Cerebellar cortex (tissue), 1 donor: ENCODE measurements around the gene KDM5A.
A peak's percentile ranks its signal among the peaks of the same experiment; 100 is the strongest.
"Not testable (repeated sequence)": the region's sequence is repeated elsewhere in the genome, so short reads cannot be mapped to it uniquely, and the experiment has no call there.

Source experiments
- DNase-seq: peaks from one replicate; pipeline ENCODE4 v3.0.0-alpha.2; 2015; ENCODE audit warnings: low spot score

Gene KDM5A

DNA sequence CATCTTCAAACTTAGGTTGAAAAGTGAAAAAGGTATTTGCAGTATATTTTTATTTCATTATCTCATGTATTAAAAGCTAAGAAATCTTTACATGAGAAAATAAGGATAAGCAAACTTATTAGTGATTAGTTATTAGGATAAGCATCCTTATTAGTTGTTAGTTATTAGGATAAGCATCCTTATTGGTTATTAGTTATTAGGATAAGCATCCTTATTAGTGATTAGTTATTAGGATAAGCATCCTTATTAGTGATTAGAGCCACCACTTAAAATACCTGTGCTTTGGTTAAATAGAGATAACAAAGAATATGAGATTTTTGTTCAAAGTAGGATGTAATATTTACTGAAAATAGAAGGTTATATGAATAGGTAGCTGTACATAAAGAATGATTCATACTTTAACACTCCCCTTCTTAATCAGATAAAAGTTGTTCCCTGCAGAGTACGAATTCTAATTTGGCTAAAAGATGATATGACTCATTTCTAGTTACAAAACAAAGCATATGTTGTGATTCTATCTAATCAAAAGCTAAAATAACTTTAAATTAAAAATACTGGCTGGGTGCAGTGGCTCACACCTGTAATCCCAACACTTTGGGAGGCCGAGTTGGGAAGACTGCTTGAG, 56.4 kb downstream of the KDM5A start:
- no peak for DNase-seq

DNA sequence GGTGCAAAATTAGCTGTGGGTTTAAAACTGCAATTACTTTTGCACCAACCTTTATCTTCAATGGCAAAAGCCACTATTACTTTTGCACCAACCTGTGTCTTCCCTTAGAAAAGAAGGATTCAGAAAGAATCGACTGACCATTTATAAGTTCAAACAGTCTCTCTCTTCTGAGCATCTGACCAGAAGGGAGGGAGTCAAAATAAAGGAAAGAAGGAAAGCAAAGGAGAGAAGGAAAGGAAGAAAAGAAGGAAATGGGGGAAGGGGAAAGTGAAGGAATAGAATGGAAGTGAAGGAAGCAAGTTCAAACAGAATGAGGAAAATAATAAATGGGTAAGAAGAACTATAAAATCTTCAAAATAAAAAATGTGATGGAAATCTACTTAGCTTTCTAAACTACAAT, 57.8 kb downstream of the KDM5A start:
- no peak for DNase-seq

DNA sequence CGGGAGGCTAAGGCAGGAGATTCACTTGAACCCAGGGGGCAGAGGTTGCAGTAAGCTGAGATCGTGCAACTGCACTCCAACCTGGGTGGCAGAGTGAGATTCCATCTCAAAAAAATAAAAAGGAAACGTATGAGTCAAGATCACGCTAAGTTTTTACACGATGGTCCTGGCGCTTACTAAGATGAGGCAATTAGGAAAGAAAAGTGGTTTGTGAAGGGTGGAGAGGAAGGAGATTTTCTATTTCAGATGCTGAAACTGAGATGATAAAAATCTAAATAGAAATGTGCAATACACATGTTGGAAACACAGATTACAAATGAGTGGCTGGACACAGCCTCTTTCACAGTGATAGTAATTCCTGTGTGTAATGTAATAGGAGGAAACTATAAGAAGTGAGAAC, 63.2 kb downstream of the KDM5A start:
- DNase-seq, result no peak

DNA sequence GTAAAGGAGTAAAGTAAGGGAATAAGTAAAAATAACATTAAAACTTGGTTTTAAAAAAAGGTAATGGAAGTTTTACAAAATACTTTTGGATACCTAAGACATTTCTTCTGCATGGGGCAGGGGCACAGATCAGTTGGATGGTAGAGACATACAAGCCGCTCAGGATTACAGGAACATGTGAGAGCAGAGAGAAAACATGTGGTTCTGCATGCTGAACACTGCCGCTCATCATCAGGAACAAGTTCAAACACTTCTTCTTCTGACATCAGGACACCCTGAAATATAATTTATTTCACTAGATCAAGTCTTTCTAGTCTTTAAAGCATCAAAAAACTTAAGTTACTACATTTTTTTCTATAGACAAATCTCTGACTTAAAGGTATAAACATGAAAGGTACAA, 65.6 kb downstream of the KDM5A start:
- no peak for DNase-seq

DNA sequence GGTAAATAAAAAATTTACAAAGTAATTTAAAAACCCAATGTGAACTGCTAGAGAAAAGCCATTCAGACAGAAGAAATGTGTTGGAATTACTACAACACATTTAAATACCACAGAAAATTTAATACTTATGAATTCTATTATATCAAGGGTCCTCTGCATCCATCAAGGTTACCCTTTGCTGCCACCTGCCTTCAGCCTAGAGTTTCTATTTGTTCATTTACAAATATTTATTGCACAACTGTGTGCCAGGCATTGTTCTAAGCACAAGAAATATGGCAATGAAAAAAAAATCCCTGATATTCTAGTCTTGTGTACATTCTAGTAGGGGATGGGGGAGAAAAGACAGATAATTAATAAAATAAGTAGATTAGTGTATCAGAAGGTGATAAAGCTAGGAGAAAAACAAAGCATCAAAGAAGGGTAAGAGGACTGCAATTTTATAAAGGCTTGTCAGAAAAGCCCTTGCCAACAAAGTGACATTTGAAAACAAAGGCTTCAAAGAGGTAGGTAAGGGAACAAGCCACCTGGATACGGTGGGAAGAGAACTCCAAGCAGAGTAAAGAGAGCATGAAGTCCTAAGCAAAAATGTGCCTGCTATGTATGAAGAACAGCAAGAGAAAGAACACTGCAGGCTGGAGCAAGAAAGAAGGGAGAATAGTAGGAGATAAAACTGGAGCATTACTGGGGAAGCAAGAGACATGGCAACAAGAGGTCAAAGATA, 67.4 kb downstream of the KDM5A start:
- peak; percentile 71 for DNase-seq

DNA sequence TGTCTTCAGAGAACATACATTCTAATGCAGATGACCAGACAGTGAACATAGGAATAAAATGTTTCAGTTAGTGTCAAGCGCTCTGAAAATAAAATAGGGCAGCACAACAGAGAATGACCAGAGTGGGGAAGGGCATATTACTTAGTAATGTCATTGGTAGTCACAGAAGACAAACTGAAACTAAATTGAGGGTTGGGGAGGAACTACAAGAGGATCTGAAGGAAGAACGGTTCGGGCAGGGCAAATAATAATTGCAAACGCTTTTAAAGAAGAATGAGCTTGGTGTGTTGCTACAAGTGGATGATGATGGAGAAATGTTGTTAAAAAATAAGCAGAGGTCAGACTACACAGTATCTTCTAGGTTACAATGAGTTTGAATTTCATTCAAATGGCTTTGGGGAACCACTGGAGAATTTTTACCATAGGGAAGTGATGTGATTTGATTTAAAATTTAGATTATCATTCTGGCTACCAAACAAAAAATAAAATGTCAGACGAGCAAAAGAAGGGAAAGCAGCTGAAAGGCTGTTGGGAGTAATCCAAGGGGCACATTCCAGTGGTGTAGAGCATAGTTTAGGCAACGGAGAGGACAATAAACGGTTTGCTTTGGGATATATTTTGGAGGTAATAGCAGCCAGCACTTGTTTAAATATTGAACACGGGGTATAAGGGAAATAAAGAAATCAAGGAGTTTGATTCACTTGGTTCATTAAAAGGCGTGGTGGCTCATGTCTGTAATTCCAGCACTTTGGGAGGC, 70.2 kb downstream of the KDM5A start:
- no peak for DNase-seq

DNA sequence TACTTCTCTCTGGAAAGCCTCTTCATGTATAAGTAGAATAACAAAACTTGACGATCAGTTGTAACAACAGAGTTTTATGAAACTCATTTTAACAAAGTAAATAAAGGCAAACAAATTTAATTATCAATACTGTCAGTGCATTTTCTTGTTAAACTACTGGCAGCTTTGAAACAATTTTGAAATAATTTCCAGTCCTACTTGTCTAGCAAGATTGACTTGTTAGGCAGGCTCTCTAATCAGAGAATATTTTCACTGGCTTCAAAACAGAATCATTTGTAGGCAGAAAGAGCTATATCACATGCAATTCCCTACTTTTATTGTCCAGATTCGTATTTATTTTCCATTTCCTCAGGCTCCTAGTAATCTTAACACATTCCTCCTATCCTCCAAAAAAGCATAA, 80.6 kb downstream of the KDM5A start:
- no peak for DNase-seq

DNA sequence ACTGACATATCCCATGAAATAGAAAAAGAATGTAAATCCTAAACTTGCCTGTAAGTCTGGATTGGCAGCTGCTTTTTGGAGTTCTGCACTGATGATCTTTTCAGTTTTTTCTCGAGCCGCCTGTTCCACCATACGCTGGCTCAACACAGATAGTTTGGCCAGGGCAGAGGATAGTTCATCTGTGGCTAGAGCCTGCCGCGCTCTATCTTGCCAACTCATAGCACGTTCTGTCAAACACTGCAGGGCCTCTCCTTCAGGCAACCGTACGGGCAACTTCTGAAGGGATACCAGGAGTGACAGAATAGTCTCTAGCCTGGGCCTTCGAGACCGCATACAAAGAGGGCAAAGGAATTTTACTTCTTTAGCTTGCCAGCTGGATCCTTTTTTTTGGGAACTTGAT, 81.7 kb downstream of the KDM5A start:
- DNase-seq, result peak; percentile 89

DNA sequence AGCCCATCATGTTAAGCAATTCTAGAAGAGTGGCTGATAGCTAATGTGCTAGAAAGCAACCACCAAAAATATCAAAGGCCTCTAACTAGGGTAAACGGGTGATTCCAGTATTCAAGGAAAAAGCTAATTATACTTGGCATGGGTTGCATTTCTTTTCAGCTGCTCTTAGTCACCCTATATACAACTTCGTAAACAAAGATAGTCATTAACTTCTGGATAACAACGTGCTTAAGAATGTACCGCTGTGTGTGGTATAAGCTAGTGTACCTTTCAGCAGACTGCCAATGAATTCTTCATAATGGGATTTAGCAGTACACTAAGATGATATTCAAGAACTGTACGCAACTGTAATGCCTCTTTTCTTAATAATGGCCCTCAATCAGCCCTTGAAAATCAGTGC, 84.3 kb downstream of the KDM5A start:
- DNase-seq, result no peak

DNA sequence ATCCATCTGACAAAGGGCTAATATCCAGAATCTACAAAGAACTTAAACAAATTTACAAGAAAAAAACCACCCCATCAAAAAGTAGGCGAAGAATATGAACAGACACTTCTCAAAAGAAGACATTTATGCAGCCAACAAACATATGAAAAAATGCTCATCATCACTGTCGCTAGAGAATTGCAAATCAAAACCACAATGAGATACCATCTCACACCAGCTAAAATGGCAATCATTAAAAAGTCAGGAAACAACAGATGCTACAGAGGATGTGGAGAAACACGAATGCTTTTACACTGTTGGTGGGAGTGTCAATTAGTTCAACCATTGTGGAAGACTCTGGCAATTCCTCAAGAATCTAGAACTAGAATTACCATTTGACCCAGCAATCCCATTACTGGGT, 86.4 kb downstream of the KDM5A start:
- DNase-seq, result not testable (repeated sequence)

DNA sequence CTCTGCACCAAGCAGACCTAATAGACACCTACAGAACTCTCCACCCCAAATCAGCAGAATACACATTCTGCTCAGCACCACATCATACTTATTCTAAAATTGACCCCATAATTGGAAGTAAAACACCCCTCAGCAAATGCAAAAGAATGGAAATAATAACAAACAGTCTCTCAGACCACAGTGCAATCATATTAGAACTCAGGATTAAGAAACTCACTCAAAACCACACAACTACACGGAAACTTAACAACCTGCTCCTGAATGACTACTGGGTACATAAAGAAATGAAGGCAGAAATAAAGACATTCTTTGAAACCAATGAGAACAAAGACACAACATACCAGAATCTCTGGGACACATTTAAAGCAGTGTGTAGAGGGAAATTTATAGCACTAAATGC, 89.0 kb downstream of the KDM5A start:
- DNase-seq, result not testable (repeated sequence)

DNA sequence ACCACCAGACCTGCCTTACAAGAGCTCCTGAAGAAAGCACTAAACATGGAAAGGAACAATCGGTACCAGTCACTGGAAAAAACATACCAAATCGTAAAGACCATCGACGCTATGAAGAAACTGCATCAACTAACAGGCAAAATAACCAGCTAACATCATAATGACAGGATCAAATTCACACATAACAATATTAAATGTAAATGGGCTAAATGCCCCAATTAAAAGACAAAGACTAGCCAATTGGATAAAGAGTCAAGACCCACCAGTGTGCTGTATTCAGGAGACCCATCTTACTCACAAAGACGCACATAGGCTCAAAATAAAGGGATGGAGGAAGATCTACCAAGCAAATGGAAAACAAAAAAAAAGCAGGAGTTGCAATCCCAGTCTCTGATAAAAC, 89.6 kb downstream of the KDM5A start:
- not testable (repeated sequence) for DNase-seq

DNA sequence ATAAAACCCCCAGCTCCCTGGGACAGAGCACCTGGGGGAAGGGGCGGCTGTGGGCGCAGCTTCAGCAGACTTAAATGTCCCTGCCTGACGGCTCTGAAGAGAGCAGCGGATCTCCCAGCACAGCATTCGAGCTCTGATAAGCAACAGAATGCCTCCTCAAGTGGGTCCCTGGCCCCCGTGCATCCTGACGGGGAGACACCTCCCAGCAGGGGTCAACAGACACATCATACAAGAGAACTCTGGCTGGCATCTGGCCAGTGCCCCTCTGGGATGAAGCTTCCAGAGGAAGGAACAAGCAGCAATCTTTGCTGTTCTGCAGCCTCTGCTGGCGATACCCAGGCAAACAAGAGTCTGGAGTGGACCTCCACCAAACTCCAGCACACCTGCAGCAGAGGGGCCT, 91.1 kb downstream of the KDM5A start:
- not testable (repeated sequence) for DNase-seq

DNA sequence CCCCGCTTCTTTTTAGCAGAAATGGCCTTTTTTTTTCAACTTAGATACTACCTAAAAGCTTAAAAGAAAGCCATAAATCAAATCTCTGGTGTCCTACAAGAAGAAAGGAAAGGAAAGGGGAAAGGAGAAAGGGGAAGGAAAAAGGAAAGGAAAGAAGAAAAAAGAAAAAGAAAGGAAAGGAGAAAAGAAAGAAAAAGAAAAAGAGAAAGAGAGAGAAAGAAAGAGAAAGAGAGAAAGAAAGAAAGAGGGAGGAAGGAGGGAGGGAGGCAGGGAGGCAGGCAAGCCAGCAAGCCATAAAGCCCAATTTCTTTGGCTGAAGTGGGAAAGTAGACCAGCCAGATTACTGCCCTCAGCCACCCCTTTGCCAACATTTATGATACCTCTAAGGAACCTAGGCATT, 94.0 kb downstream of the KDM5A start:
- DNase-seq, result no peak

DNA sequence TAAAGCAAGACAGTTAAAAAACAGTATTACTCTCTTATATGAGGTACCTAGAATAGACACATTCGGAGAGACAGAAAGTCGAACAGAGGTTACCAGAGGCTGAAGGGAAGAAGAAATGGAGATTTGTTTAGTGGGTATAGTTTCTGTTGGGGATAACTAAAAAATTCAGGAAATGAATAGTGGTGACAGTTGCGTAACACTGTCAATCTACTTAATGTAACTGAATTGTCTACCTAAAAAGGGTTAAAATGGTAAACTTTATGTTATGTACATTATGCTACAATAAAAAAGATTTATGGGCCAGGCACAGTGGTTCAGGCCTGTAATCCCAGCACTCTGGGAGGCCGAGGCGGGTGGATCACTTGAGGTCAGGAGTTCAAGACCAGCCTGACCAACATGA, 95.9 kb downstream of the KDM5A start:
- DNase-seq, result no peak

DNA sequence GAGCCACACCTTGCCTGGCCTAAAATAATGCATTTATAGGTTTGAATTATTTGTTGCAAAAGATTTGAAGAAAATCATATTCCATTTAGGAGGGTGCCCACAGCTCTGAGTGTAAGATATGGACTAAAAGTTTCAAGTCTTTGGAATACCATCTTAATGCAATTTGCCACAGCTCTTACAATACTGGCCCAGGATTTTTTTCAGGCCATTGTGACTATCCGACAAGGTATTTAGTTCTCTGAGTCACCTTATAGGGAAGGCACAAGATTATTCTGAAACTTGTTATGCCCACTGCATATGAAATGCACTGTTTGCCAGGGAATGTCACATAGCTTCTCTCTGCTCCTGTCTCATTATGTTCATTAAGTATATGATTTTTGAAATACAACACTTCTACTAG, 96.9 kb downstream of the KDM5A start:
- DNase-seq, result no peak

DNA sequence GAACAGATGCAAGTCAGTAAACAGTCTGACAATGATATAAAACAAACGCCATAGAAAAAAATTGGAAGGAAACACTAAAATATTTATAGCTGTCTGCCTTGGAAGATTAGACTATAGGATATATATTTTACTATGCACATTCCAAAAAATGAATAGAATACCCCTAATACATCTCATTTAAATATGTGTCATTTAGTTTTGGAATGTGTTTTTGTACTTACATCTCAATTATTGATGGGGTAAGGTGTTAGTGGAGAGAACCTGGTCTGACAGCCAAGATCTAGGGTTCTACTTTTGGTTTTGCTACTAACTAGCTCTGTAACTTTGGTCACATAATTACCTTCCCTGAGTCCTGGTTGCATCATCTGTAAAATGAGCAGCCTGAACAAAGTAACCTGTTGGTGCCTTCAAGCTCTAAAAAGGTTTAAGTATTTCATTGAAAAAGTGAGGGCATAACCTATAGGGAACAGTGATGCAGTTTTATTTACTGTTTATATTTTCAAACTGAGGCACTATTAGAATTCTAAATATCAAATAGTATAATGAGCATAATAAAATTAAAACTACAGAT, 97.9 kb downstream of the KDM5A start:
- no peak for DNase-seq

DNA sequence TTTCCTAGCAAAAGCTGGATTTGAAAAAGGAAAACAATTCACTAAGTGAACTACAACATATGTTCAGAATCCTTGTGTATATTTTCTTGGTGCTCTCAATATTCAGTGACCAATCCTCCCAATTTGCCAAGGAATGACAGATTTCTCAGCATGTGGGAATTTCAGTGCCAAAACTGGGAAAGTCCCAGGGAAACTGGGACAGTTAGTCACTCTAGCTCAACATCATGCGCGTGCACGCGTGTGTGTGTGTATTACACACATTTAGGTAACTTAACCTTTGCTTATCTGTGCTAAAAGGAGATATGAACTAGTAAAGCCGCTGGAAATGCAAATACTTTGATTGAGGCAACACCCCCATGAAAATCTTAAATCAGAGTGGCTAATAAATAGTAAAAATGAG, 100.4 kb downstream of the KDM5A start:
- DNase-seq, result peak; percentile 96

DNA sequence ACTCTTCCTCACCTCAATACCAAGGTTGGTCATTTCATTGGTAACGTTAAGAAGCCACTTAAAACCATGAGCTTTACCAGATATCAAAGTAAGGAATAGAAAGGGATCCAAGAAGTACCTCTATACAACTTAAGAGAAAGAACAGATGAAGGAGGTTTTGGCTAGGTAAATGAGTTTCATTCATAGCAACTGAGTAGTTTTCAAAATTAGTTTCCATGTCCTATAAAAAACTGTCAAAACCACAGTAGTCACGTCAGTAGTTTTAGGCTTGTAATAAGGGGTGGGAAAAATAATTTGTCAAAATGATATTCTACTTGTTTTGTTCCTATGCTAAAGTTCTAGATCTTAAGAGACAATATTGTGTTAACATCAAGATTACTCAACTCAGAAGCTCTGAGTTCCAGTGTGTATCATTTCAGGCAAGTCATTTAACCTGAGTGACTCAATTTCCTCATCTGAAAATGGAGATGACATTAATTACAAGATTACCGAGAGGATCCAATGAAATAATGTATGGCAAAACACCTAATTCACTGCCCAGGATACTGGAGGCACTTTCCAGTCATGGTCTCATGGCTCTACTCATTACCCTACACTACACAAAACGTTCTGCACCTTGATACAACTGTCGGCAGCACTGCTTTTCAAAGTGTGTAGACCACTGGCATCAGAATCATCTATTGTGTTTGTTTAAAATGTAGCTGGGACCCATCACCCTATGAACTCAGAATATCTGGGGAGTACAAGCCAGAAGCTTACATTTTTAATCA, 102.4 kb downstream of the KDM5A start:
- no peak for DNase-seq

DNA sequence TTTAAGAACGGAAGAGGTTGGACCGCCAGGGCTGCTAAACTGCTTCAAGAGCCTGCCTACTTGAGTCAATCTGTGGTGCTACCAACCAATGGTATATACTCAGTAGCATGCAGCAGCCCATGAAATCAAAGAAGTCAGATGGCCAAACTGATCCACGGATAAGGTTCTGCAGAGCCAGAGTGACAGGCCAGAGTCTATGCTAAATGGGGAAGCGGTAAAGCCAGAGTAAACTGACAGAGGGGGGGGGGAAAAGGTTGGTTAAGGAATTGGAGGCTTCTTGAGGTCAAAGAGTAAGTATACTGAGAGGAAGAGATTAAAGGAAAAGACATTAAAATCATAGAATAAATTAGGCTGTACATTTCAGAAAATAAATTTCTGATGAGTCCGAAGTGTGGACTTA, 111.1 kb downstream of the KDM5A start:
- no peak for DNase-seq

DNA sequence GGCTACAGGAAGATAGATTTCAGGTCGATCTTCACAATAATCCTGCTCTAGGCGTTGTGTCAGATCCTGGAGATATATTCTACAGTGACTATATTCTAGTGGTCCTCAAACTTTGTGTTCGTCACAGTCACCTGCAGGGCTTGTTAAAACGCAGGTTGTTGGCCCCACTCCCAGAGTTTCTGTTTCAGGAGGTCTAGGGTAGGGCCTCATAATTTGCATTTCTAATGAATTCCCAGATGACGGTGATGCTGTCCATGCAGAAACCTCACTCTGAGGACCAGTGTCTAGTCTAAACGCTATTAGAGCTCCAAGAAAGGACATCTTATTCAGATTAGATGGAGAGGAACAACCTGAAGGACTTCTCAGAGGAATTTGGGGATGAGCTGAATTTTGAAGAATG, 113.3 kb downstream of the KDM5A start:
- DNase-seq, result no peak

DNA sequence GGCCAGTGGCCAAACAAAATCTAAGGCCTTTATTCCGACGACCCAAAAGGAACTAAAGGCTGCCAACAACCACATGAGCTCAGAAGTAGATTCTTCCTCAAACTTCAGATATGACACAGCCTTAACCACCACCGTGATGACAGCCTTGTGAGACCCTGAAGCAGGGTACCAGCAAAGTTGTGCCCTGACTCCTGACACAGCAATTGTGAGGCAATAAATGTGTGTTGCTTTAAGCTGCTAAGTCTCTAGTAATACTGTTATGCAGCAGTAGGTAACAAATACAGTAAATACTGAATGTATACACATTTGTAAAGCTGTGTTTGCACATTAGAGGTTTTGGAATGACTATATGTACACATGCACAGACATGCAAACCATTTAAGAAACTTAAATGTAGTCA, 115.7 kb downstream of the KDM5A start:
- no peak for DNase-seq
